ENCODE results near the gene GABPA.
A peak's percentile ranks its signal among the peaks of the same experiment; 100 is the strongest.

The GABPA gene

DNA sequence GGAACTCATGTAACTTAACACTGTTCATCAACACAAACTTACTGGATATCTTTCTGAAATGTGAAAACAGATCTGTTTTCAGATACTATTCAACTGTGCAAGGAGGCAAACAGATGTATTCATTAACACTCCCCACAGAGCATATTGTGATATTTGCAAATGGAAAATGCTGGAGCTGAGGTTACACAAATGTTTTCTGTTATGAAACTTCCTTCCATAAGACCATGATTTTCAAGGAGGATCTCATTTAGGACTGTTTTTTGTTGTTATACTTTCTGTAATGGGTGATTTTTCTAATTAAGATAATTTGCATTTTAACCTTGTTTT is 56.1 kb downstream of the GABPA start:
- Histone ChIP-seq H3K36me3 (no peaks in the 10 kb centered on the region), H3K9me3 (no peaks in the 10 kb centered on the region), H3K27me3 (no peaks in the 10 kb centered on the region; the same call in 1 of the 2 replicates), H3K4me3 (ENCODE audit: low read depth, low read length) (peak overlapping the region; percentile 59), H3K4me1 (no peaks in the 10 kb centered on the region)
- DNase-seq: no peak
- TF ChIP-seq CTCF (IDR thresholded peaks at IDR 0.05; ENCODE audit: low read depth, low read length): no peak

DNA sequence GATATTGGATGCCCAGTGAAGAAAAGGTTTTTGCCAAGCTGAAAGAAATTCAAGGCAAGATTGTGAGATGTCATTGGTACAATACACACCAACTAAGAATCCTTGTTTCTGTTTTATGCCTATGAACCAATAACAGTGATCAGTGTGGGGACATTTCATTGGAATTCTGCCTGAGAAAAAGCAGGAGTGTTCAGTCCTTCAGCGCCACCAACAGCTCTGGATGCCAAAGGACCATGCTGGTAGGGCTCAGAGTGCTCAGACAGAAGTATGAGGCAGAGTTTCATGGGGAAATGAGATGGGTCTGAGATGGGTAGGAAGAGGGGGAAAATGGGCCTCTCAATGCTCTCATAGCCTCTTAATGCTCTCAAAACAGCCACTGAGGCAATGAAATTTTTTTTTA is 56.5 kb downstream of the GABPA start:
- DNase-seq: peak; percentile 16

GRCh38 chr21:25801217-25802014 is 66.6 kb downstream of the GABPA start:
- TF ChIP-seq CTCF (IDR thresholded peaks at IDR 0.05; ENCODE audit: low read depth, low read length): peak; percentile 100
- no peaks in the 10 kb centered on the region; the same call in 1 of the 2 replicates for H3K27me3 ChIP-seq
- no peaks in the 10 kb centered on the region for H3K4me1 ChIP-seq
- no peaks in the 10 kb centered on the region for H3K9me3 ChIP-seq
- H3K4me3 ChIP-seq (ENCODE audit: low read depth, low read length): no peak overlapping the region
- H3K36me3 ChIP-seq: no peaks in the 10 kb centered on the region
- DNase-seq: peak; percentile 92

More for the DNA sequence above, 56.5 kb downstream of the GABPA start:
- H3K4me1 ChIP-seq: no peaks in the 10 kb centered on the region
- no peaks in the 10 kb centered on the region for H3K9me3 ChIP-seq
- no peaks in the 10 kb centered on the region for H3K36me3 ChIP-seq
- no peaks in the 10 kb centered on the region; the same call in 1 of the 2 replicates for H3K27me3 ChIP-seq
- no peak overlapping the region for H3K4me3 ChIP-seq (ENCODE audit: low read depth, low read length)
- peak; percentile 27; the same call in 1 of the 2 replicates for TF ChIP-seq CTCF (IDR thresholded peaks at IDR 0.05; ENCODE audit: low read depth, low read length)

- Histone ChIP-seq H3K4me3 (ENCODE audit: low read depth, low read length) (no peak overlapping the region), H3K9me3 (no peaks in the 10 kb centered on the region), H3K27me3 (no peaks in the 10 kb centered on the region; the same call in 1 of the 2 replicates), H3K36me3 (no peaks in the 10 kb centered on the region), H3K4me1 (no peaks in the 10 kb centered on the region)
- no peak for TF ChIP-seq CTCF (IDR thresholded peaks at IDR 0.05; ENCODE audit: low read depth, low read length)
- DNase-seq: no peak
Observed at GRCh38 chr21:25806060-25806459, 71.3 kb downstream of the GABPA start.

DNA sequence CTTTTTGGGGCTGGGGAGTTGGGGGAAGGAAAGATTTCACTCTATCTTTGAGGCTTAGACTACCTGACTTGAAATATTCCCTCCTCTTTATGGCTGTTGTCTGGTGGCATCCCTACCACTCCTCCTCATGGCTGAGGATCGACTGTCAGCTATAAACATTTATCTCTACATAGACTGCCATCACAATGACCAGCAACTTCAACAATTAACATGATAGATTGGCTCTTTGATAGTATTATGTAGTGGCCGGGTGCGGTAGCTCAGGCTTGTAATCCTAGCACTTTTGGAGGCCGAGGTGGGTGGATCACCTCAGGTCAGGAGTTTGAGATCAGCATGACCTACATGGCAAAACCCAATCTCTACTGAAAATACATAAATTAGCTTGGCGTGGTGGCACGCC is 72.4 kb downstream of the GABPA start:
- TF ChIP-seq CTCF (IDR thresholded peaks at IDR 0.05; ENCODE audit: low read depth, low read length): no peak
- no peaks in the 10 kb centered on the region; the same call in 1 of the 2 replicates for H3K27me3 ChIP-seq
- H3K4me3 ChIP-seq (ENCODE audit: low read depth, low read length): no peak overlapping the region
- H3K9me3 ChIP-seq: no peaks in the 10 kb centered on the region
- no peaks in the 10 kb centered on the region for H3K36me3 ChIP-seq
- no peak for DNase-seq
- H3K4me1 ChIP-seq: no peaks in the 10 kb centered on the region

- DNase-seq: no peak
- no peaks in the 10 kb centered on the region for H3K27me3 ChIP-seq
- no peak overlapping the region for H3K4me3 ChIP-seq (ENCODE audit: low read depth, low read length)
- no peaks in the 10 kb centered on the region for H3K36me3 ChIP-seq
- no peaks in the 10 kb centered on the region for H3K9me3 ChIP-seq
- H3K4me1 ChIP-seq: no peaks in the 10 kb centered on the region
- no peak for TF ChIP-seq CTCF (IDR thresholded peaks at IDR 0.05; ENCODE audit: low read depth, low read length)
Observed at GRCh38 chr21:25809013-25809412, 74.2 kb downstream of the GABPA start.

All from BE2C (cell line).